HG02973 (cell line): Measurements from ENCODE around the gene DNAJB5.

Source experiments
- ATAC-seq: cut with Tn5 transposase; IDR thresholded peaks from one replicate; pipeline ENCODE4 v1.9.1; 2021; ENCODE audit warnings: moderate library complexity; ENCODE audit not compliant: unreplicated experiment

The DNAJB5 gene

GRCh38 chr9:34983209-34983608 lies 6.3 kb upstream of the DNAJB5 start:
- peak; percentile 59 for ATAC-seq

GRCh38 chr9:34984049-34984448 lies 5.5 kb upstream of the DNAJB5 start:
- no peak for ATAC-seq

- ATAC-seq, result no peak
These were observed 4.1 kb upstream of the DNAJB5 start for GRCh38 chr9:34985311-34985899.

- no peak for ATAC-seq
These were observed 3.0 kb upstream of the DNAJB5 start for GRCh38 chr9:34986540-34987047.

- ATAC-seq, result no peak
These were observed 2.2 kb upstream of the DNAJB5 start for GRCh38 chr9:34987160-34987901.

- ATAC-seq, result no peak
These were observed 1.1 kb upstream of the DNAJB5 start for GRCh38 chr9:34988218-34989002.

- ATAC-seq, result no peak
These were observed 546 bp downstream of the DNAJB5 start for GRCh38 chr9:34989946-34990635.

- ATAC-seq, result no peak
These were observed 1.5 kb downstream of the DNAJB5 start for GRCh38 chr9:34990908-34991606.

- ATAC-seq, result no peak
These were observed 2.2 kb downstream of the DNAJB5 start for GRCh38 chr9:34991607-34992375.

- ATAC-seq, result no peak
These were observed 2.9 kb downstream of the DNAJB5 start for GRCh38 chr9:34992376-34992951.

GRCh38 chr9:34993502-34994259 lies 4.1 kb downstream of the DNAJB5 start:
- no peak for ATAC-seq

GRCh38 chr9:34994260-34994899 lies 4.8 kb downstream of the DNAJB5 start:
- ATAC-seq, result no peak

- ATAC-seq, result no peak
These were observed 5.5 kb downstream of the DNAJB5 start for GRCh38 chr9:34994900-34995669.

GRCh38 chr9:34995670-34996060 lies 6.1 kb downstream of the DNAJB5 start:
- ATAC-seq, result no peak

GRCh38 chr9:34996181-34996904 lies 6.8 kb downstream of the DNAJB5 start:
- ATAC-seq, result no peak

- ATAC-seq, result no peak
These were observed 7.3 kb downstream of the DNAJB5 start for GRCh38 chr9:34996905-34997279.

- no peak for ATAC-seq
These were observed 7.8 kb downstream of the DNAJB5 start for GRCh38 chr9:34997379-34997781.
